GM18870 (cell line): ENCODE measurements around the gene ACACA.

Experiments used
- ATAC-seq: cut with Tn5 transposase; IDR thresholded peaks from one replicate; pipeline ENCODE4 v1.9.1; 2021; ENCODE audit warnings: moderate library complexity; ENCODE audit not compliant: unreplicated experiment

Gene ACACA

GRCh38 chr17:37142294-37142896, 264.2 kb downstream of the ACACA start:
- no peak for ATAC-seq

- ATAC-seq: no peak
Observed at GRCh38 chr17:37138571-37139120, 268.0 kb downstream of the ACACA start.

DNA sequence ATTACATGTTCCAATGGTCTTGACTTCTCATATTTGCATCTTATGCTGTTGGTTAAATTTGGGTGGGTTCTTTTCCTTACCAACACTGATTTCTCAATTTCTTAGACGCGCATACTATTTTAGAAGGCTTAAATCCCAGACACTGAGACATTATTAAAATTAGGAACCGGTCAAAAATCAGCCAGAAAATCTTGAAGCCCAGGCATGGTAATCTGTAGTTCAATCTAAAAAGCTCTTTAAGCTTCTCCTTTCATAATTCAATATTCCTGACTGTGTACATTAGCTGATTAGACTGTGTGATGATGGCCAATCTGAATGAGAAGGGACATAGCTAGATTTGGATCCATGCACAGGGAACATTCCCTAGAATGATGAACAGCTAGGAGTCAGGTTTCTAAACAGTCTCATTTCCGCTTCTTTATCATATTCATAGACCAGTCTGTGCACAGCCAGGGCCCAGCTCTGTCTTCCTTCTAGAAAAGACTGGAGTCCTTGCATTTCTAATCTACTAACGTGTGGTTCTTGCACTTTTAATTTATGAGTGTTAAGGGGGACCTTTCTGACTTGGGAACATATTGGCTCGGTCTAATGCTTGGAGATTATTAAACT, 268.6 kb downstream of the ACACA start:
- no peak for ATAC-seq

DNA sequence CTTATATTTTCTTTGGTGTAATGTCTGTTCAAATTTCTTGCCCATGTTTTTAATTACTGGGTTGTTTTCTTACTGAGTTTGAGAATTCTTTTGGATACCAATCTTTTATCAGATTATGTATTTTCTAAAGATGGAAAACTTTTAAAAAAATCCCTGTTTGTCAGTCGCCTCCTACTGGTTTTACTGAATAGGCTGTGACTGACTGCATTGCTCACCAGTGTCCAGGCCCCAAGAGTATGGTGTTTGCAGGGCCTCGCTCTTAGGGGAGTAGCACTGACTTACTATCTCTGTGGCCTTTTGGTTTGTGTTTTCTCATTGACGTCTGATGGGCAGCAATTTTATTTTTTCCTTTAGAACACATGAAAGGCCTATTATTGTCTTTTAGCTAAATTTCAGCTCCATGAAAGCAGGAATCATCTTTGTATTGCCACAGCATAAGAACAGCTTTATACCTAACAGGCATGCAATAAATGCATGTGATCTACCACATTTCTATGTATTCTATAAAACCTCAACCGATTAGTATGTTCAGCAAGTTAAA, 269.5 kb downstream of the ACACA start:
- ATAC-seq: no peak

- no peak for ATAC-seq
Observed at GRCh38 chr17:37135576-37135975, 271.1 kb downstream of the ACACA start.

- ATAC-seq: no peak
Observed at GRCh38 chr17:37134050-37134449, 272.6 kb downstream of the ACACA start.

- ATAC-seq: no peak
Observed at GRCh38 chr17:37133136-37133535, 273.5 kb downstream of the ACACA start.

- no peak for ATAC-seq
Observed at GRCh38 chr17:37131669-37132611, 274.7 kb downstream of the ACACA start.

- ATAC-seq: no peak
Observed at GRCh38 chr17:37130984-37131446, 275.6 kb downstream of the ACACA start.

DNA sequence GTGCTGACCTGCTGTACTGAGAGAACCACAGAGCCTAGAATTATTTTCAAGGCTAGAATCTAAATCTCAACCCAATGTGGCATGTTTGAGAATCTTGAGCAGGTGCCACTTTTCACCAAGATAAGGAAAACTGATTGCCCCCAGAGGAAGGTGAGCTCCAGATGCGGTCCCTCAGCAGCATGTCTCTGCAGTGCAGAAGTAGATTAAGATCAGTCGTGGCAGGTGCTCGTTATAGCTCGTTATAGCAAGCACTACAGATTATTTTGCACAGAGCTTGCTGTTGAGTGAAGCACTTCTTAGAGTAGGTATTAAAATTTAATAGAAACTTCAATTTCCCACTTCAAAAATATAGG, 281.8 kb downstream of the ACACA start:
- ATAC-seq: no peak

DNA sequence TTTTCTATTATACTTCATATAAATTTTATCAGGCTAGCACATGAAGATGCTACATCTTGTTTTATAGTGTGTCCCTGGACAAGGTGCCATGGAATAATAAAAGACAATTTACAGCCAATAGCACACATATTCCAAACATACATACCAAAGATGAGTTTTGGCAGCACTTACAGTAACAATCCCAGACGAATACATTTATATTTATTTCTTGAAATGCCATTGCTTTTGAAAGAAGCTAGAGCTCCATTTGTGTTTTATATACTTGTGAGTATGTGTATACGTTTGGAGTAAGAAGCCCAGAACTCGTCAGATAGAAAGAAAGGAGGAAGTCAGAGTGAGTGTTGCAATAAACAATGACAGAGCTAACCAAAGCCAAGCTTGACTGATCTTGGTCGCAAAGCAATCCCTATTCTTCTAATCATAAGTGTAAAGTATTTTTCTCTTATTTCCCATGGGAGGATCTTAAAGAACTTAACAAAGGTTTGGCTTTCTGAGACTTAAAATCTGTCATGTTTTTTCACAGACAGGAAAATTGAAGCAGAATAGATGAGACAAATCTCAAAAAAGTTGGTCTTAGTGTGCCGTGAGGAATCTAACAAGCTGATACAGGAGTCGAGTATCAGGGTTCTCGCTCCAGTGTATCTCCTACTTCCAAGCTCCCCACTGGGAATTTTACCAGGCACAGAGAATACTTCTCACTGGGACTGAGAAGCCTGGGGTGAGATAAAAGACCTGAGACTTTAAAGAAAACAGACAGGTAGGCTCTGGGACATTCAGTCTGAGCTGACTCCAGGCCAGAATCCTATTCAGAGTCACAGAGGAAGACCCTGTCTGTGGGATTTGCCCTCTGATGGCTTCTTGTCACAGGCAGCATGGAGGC, 282.5 kb downstream of the ACACA start:
- ATAC-seq: no peak

DNA sequence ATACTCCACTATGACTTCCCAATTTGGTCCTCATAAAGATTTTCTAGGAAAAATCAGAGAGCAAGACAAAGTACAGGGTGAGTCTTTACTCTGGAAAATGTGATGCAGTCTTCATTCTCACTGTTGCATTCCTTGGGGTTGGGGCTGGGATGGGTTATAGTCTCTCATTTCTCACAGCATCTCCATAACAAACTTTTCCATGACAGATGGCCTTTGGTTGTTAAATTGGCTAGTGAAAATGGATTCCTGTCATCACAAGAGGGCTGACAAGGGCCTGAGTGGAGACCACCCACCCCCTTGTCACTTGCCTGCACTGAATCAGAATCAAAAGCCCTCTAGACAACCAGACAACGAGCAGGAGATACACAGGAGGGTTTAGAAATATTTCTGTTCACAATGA, 283.2 kb downstream of the ACACA start:
- no peak for ATAC-seq

- ATAC-seq: no peak
Observed at GRCh38 chr17:37121616-37122015, 285.0 kb downstream of the ACACA start.

- no peak for ATAC-seq
Observed at GRCh38 chr17:37118366-37119137, 288.1 kb downstream of the ACACA start.

- no peak for ATAC-seq
Observed at GRCh38 chr17:37117373-37118142, 289.1 kb downstream of the ACACA start.

DNA sequence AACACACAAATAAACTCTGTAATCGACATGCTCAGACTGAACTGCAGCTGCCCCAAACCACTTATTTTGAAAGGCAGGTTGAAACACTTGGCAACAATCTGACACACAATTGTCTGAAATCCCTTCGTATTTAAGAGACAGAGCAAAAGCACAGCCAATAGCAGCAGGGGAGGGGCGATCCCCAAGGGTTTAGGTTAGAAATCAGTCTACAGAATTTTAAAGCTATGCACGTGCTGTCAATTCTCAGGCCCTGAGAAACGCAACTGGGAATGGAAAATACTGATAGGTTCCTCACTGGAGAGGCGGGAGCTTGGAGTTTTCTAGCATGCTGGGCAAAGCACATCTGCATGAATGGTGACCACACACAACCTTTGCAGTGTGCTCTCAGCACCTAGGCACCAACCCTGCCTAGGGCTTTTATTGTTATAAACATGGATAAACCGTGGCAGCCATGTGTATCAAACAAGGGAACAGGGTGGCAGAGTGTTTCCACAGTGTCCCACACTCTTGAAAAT, 289.9 kb downstream of the ACACA start:
- no peak for ATAC-seq

- no peak for ATAC-seq
Observed at GRCh38 chr17:37111329-37111728, 295.3 kb downstream of the ACACA start.

- ATAC-seq: no peak
Observed at GRCh38 chr17:37110746-37111145, 295.9 kb downstream of the ACACA start.
